NCI-H1436 treated with DMSO at 0.1 percent for 48 hours (cell line): ENCODE measurements around the gene MAPKBP1.

Experiments
- DNase-seq: peaks from one replicate; lab custom pipeline; 2025; lab: John Stamatoyannopoulos, UW

The MAPKBP1 gene

DNA sequence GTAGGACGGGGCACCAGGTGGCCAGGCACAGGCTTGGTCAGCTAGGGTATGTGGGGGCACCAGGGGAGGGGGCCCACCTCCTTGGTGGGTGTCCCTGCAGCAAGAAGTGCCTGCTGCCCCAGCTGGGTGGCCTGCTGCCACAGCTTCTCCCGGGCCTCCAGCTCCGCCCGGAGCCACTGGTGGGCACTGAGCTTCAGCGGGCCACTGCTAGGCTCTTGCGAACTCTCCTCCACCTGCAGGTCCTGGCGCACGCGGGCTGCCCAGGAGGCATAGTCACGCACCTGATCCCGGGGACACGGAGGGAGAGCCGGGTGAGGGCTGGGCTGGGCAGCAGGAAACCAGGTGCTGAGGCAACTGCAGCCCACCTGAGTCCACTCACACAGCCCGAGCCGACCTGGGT is 94.0 kb downstream of the MAPKBP1 start:
- no peak for DNase-seq

DNA sequence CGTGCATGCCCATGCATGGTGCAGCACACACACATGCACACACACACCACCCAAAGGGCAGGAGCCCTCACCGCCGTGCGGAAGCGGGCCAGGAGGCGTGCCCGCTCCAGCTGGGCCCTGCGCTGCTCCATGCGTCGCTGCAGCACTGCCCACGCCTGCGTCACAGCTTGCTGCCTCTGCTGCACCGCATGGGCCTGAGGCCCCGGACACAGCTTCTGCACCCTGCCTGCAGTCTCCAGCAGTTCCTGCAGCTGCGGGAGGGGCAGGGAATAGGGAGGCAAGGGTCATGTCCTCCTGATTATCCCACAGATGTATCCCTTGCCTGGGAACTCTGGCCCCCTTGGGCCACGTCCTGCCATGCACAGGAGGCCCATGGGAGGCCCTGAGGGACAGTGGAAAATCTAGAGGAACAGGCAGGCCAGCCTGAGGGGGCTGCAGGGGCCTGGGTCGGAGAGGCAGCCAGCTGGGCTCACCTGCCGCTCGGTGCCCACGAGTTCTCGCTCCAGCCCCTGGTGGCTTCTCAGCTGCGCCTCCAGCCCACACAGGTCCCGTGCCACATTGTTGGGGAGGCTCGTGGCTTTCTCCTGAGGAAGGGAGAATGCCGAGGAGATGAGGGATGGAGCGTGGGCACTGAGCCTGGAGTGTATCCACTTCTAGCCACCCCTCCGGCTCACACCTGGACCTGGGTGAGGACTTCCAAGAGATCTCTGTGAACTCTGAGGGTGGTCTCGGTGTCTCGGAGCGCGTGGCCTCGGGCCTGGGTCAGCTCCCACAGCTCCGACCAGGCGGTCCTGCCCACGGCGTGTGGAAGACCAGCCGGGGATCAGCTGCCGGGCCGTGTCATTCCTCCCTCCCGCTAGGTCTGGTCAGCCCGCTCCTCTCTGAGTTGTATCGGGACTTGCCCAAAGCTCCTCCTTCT is 95.7 kb downstream of the MAPKBP1 start:
- no peak for DNase-seq

DNA sequence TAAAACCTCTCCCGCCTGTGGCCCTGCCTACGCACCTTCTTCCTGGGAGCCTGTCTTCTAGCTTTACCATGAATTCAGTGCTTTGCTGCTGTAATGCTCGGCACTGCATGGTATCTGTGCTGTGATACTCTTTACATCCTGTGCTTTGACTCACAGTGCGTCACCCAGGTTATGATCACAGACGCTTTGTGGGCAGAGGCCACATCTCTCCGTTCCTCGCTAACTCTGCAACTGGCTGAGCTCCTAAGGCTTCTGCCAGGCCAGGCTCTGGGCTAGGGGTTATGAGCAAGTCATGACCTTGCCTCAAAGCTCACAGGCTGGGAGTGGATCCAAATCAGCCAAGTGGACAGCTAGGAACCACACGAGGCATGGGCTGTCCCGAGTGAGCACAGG is 96.4 kb downstream of the MAPKBP1 start:
- DNase-seq = no peak

DNA sequence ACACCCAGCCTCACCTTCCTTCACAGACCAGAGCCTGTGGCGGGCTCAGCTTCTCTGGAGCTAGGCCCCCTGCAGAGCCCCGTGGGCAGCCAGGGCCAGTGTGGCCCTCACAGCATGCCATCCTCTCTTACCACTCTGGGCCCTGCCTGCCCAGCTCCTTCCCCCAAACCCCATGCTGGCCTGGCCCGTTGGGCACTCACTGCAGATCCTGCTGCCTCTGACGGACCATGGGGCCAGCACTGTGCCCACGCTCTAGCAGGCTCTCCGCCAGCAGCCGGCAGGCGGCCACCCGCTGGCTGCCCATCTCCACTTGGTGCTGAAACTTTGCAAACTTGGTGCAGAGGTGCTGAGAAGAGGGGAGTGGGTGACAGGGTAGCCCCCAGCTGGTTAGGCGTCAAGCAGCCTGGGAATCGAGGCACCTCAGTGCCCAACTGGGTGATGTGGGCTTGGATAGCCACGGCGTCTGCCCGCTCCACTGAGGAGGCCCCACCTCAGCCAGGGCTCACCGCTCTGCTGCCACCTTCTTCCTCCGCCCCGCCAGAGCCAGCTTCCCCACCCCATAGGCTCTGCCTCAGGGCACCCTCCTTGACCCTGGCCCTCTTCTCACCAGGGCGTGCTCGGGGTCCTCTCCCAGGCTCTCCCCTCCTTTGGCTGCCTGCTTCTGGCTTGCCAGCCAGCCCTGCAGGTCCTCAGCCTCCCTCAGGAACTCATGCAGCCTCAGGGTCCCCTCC is 97.1 kb downstream of the MAPKBP1 start:
- no peak for DNase-seq

DNA sequence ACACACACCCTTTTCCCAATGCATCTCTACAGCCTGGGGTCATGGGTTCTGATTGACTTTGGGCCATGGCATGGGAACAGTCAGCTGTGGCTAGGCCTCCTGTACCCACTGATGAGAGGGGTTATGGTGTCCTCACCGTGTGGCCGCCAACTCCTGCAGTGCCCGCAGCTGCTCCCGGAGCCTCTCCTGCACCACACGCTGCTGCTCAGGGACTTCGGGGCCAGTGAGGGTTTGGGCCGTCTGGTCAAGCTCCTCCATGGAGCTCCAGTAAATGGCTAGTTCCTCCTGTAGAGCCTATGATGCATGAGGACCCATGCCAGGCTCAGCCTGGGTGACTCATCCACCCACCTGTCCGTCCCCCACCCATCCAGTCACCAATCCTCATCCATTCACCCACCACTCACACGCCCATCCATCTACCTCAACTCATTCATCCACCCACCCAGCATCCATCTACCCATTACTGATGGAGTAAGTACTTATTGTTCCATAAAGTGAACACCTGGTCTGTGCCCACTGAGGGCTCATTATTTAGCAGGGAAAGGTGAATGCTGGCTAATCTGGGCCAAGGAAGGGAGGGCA is 98.0 kb downstream of the MAPKBP1 start:
- no peak for DNase-seq

DNA sequence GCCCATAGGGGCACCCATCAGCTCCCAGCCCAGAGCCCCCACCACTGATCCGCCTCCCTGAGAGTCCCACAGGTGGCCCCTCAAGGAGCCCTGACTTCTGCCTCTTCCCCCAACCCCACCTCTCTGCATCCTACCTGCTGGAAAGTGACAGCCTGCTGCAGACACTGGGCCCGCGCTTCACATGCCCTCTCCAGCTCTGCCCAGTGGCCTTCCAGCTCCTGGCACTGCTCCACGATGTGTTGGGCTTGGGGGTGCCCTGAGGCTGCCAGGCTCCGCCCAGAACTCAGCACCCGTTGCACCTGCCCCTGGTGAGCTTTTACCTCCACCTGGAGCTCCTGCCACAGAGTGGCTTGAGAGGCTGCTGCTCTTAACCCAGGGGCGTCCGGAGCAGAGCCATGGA is 99.4 kb downstream of the MAPKBP1 start:
- no peak for DNase-seq

DNA sequence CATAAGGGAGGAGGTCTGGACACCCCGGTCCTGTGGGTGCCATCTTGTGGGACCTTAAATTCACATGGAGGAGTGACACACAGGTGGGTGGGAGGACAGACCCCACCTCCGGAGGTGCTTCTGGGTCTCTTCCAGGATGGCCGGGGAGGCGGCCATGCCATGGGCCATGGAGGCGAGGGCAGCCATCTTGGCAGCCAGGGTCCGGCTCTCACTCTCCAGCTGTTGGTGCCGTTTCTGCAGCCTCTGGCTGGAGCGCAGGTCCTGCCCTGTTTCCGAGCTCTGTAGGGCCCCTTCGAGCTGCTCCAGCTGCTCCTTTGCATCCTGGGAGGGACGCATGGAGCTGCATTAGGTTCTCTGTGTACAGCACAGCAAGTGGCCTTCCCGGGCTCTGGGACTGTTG is 100.5 kb downstream of the MAPKBP1 start:
- DNase-seq = no peak

DNA sequence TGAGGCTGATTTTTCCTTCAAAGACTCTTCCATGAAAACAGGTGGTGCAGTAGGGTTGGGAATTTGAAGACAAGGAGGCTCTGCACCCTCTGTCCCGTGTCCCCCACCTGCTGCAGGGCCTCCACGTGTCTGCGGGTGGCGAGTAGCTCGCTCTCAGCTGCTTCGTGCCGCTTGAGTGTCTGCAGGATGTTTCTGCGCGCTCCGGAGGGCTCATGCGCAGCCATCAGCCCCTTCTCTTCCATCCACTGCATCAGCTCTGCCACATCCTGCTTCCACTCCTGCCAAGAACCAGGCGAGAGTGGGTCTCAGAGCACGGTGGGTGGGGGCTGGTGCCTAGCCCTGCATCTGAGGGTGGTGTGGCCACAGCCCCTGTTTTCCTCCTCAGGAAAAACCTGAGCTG is 101.7 kb downstream of the MAPKBP1 start:
- no peak for DNase-seq

DNA sequence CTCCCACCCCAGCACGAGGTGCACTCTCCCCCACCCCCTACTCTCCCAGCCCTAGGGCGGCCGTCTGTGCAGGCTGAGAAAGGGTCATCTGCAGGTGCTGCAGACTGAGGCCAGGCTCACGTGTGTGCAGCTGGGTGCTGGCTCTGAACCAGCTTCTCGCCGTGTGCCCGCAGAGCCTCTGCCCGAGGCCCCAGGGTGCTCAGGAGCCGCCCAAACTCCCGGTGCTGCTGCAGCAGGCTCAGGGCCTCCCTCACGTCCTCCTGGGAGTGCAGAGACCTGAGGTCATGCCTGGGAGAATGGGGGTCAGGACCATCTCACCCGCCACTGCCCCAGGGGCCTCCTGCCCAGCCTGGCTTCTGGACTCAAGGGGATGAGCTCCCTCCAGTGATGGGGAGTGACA is 102.4 kb downstream of the MAPKBP1 start:
- no peak for DNase-seq
